Measurements from ENCODE around the gene IGFN1. TPM values are rescaled to one million over a fixed set of nuclear protein-coding genes. Genes with fewer than 3 reads are reported as not detected.
A peak's percentile ranks its signal among the peaks of the same experiment; 100 is the strongest.

IGFN1 gene
- polyA plus RNA-seq, 1 of the 3 experiments (the other 2 are of a cell fraction): 0.18 TPM

DNA sequence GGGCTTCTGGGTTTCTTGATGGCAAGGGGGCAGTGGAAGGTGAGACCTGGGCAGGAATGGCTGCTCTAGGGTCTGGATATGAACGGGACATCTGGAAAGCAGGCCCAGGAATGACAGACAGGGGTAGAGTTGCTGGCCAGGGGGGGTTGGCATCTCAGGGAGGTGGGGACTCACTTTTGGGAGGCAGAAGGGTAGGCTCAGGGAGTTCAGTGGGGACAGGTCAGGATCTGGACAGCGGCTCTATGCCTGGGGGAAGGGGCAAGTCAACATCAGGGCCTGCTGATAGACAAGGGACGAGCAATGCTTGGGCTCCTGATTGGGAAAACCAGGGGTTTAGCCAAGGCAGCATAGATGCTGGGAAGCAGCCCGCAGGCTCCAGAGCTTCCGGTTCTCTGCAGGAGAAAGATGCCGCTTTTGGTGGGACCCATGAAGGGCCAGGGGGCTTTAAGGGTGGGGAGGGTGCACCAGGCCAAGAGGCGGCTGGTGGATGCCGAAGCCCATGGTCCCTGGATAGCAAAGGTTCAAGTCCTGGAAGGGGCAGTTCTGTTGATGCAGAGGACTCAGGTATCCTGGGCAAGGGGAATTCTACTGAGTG, 21.9 kb downstream of the IGFN1 start:
- WGBS (ENCODE audit: low lambda C conversion rate): 77% methylated on average over 7 of the region's 8 CpGs
- no peaks in the 10 kb centered on the region for H3F3A ChIP-seq (replicated peaks; ENCODE audit: insufficient read depth)
- no peak overlapping the region for H3K9ac ChIP-seq
- no peak overlapping the region for H3K4me3 ChIP-seq (ENCODE audit: low read depth in 2 of 2, low read length in 1 of 2)
- no peaks in the 10 kb centered on the region for H3K4me1 ChIP-seq (ENCODE audit: control insufficient read depth in 1 of 2, insufficient read depth in 2 of 2, low read depth in 1 of 2, low read length in 1 of 2)
- no peaks in the 10 kb centered on the region for H3K9me3 ChIP-seq
- TF ChIP-seq, protein P1, sequence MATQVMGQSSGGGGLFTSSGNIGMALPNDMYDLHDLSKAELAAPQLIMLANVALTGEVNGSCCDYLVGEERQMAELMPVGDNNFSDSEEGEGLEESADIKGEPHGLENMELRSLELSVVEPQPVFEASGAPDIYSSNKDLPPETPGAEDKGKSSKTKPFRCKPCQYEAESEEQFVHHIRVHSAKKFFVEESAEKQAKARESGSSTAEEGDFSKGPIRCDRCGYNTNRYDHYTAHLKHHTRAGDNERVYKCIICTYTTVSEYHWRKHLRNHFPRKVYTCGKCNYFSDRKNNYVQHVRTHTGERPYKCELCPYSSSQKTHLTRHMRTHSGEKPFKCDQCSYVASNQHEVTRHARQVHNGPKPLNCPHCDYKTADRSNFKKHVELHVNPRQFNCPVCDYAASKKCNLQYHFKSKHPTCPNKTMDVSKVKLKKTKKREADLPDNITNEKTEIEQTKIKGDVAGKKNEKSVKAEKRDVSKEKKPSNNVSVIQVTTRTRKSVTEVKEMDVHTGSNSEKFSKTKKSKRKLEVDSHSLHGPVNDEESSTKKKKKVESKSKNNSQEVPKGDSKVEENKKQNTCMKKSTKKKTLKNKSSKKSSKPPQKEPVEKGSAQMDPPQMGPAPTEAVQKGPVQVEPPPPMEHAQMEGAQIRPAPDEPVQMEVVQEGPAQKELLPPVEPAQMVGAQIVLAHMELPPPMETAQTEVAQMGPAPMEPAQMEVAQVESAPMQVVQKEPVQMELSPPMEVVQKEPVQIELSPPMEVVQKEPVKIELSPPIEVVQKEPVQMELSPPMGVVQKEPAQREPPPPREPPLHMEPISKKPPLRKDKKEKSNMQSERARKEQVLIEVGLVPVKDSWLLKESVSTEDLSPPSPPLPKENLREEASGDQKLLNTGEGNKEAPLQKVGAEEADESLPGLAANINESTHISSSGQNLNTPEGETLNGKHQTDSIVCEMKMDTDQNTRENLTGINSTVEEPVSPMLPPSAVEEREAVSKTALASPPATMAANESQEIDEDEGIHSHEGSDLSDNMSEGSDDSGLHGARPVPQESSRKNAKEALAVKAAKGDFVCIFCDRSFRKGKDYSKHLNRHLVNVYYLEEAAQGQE (IDR thresholded peaks at IDR 0.05; ENCODE audit: low read depth, low read length): peak; percentile 64; the same call in 1 of the 2 replicates
- TF ChIP-seq RFX5 (IDR thresholded peaks at IDR 0.05; ENCODE audit: low read length): no peak
- no peak overlapping the region for H3K27ac ChIP-seq (ENCODE audit: low read depth in 2 of 2, low read length in 1 of 2)
- H4K20me1 ChIP-seq (ENCODE audit: insufficient read depth): no peaks in the 10 kb centered on the region
- DNase-seq: no peak
- H3K4me2 ChIP-seq: no peak overlapping the region
- CTCF ChIA-PET: interaction anchor here (1.3 kb wide), 1 partner anchor 11 kb away, joined by 4 read pairs; no protein-coding TSS in a partner anchor
- H2AFZ ChIP-seq (ENCODE audit: low read depth): no peak overlapping the region
- POLR2A ChIA-PET: no interaction called here
- no peaks in the 10 kb centered on the region for H3K79me2 ChIP-seq (ENCODE audit: insufficient read depth)
- H3K9me2 ChIP-seq: no peaks in the 10 kb centered on the region
- H3K36me3 ChIP-seq (replicated peaks in 1 of 2; ENCODE audit: control insufficient read depth in 1 of 2, insufficient read depth in 2 of 2, low read length in 1 of 2): no peaks in the 10 kb centered on the region
- peaks cover 26% of the 10 kb centered on the region for H3K27me3 ChIP-seq (ENCODE audit: insufficient read depth)

DNA sequence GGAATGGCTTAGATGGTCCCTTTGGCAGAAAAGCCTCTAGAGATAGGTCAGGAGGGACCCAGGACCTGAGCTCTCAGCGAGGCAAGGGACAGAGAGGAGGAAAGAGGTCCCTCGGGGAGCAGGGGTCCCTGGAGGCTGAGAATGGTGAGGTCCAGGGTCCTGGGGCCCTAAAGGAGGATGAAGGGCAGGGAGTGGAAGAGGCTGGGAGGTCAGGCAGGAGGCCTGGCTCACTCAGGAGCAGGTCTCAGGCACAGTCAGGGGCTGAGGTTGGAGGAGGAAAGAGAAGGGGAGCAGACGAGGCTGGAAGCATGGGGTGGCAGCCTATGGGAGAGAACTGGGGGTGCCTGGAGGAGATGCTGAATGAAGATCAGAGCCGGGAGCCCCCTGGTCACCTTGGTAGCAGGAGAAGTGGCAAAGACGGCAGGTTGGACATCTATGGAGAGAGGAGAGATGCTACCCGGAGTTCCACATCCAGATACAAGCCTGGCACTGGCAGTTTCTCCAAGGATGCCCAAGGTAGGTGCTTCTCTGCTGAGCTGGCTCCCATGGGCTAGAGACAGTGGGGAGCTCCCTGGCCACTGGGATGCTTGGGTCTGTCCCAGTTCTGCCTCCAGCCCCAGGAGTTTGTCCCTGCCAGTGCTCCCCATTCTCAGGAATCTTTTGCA, 22.6 kb downstream of the IGFN1 start:
- CTCF ChIA-PET: interaction anchor here (1.3 kb wide), 1 partner anchor 10 kb away, joined by 4 read pairs; no protein-coding TSS in a partner anchor
- no peak overlapping the region for H3K9ac ChIP-seq
- WGBS (ENCODE audit: low lambda C conversion rate): 46% methylated on average over 6 of the region's 6 CpGs

DNA sequence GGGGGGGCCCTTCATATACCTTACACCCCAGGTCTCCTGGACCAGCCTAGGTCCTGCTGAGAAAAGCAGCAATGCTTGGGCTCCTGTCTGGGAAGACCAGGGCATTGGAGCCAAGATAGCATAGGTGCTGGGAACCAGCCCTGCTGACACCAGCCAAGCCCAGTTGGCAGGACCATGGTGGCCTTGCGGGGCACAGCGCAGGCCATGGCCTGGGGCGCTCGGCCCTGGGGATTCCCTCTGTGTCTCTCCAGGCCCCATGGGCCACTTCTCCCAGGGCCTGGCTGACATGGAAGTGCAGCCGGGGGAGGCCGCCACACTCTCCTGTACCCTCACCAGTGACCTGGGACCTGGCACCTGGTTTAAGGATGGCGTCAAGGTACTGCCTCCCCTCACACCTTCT, 23.3 kb downstream of the IGFN1 start:
- H3F3A ChIP-seq (replicated peaks; ENCODE audit: insufficient read depth): no peaks in the 10 kb centered on the region
- no peak overlapping the region for H3K4me3 ChIP-seq (ENCODE audit: low read depth in 2 of 2, low read length in 1 of 2)
- no peak overlapping the region for H3K27ac ChIP-seq (ENCODE audit: low read depth in 2 of 2, low read length in 1 of 2)
- POLR2A ChIA-PET: no interaction called here
- no peaks in the 10 kb centered on the region for H3K4me1 ChIP-seq (ENCODE audit: control insufficient read depth in 1 of 2, insufficient read depth in 2 of 2, low read depth in 1 of 2, low read length in 1 of 2)
- no peaks in the 10 kb centered on the region for H3K9me3 ChIP-seq
- H2AFZ ChIP-seq (ENCODE audit: low read depth): no peak overlapping the region
- no peak overlapping the region for H3K4me2 ChIP-seq
- no peak for DNase-seq
- no peaks in the 10 kb centered on the region for H3K79me2 ChIP-seq (ENCODE audit: insufficient read depth)
- CTCF ChIA-PET: interaction anchor here (1.0 to 1.2 kb wide), 2 partner anchors 9 to 149 kb away, joined by 5 read pairs; no protein-coding TSS in a partner anchor
- H3K36me3 ChIP-seq (replicated peaks in 1 of 2; ENCODE audit: control insufficient read depth in 1 of 2, insufficient read depth in 2 of 2, low read length in 1 of 2): no peaks in the 10 kb centered on the region
- 61% methylated on average over 4 of the region's 7 CpGs for WGBS (ENCODE audit: low lambda C conversion rate)
- H4K20me1 ChIP-seq (ENCODE audit: insufficient read depth): no peaks in the 10 kb centered on the region
- peaks cover 26% of the 10 kb centered on the region for H3K27me3 ChIP-seq (ENCODE audit: insufficient read depth)
- no peaks in the 10 kb centered on the region for H3K9me2 ChIP-seq
- H3K9ac ChIP-seq: no peak overlapping the region
- TF ChIP-seq, protein P2, sequence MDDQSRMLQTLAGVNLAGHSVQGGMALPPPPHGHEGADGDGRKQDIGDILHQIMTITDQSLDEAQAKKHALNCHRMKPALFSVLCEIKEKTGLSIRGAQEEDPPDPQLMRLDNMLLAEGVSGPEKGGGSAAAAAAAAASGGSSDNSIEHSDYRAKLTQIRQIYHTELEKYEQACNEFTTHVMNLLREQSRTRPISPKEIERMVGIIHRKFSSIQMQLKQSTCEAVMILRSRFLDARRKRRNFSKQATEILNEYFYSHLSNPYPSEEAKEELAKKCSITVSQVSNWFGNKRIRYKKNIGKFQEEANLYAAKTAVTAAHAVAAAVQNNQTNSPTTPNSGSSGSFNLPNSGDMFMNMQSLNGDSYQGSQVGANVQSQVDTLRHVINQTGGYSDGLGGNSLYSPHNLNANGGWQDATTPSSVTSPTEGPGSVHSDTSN (IDR thresholded peaks at IDR 0.05): no peak
- no peak for TF ChIP-seq NRF1 (IDR thresholded peaks at IDR 0.05; ENCODE audit: low read depth, low read length)
- no peak for TF ChIP-seq GABPA (IDR thresholded peaks at IDR 0.05; ENCODE audit: low read depth)
- no peak for TF ChIP-seq POLR2AphosphoS5 (IDR thresholded peaks at IDR 0.05; ENCODE audit: low read depth, low read length)
- no peak for TF ChIP-seq EP300 (IDR thresholded peaks at IDR 0.05; ENCODE audit: borderline replicate concordance in 1 of 2, low read depth in 1 of 2, low read length in 1 of 2)
- TF ChIP-seq NFIC (IDR thresholded peaks at IDR 0.05; ENCODE audit: borderline replicate concordance): no peak
- no peak for TF ChIP-seq TEAD4 (IDR thresholded peaks at IDR 0.05; ENCODE audit: borderline replicate concordance, insufficient read depth)
- TF ChIP-seq TCF12 (IDR thresholded peaks at IDR 0.05): no peak
- TF ChIP-seq, protein P3, sequence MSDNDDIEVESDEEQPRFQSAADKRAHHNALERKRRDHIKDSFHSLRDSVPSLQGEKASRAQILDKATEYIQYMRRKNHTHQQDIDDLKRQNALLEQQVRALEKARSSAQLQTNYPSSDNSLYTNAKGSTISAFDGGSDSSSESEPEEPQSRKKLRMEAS (IDR thresholded peaks at IDR 0.05; ENCODE audit: low read depth): no peak
- no peak for TF ChIP-seq FOXM1 (IDR thresholded peaks at IDR 0.05; ENCODE audit: low read depth)
- no peak for TF ChIP-seq TAF1 (IDR thresholded peaks at IDR 0.05; ENCODE audit: borderline replicate concordance, low read depth, low read length)
- no peak for TF ChIP-seq RXRA (IDR thresholded peaks at IDR 0.05; ENCODE audit: borderline replicate concordance, low read depth)
- no peak for TF ChIP-seq SIN3A (IDR thresholded peaks at IDR 0.05; ENCODE audit: borderline replicate concordance, low read depth, low read length)
- TF ChIP-seq RAD21 (IDR thresholded peaks at IDR 0.05; ENCODE audit: low read length): no peak

More for the DNA sequence above, 22.6 kb downstream of the IGFN1 start:
- H3K79me2 ChIP-seq (ENCODE audit: insufficient read depth): no peaks in the 10 kb centered on the region
- TF ChIP-seq NFIC (IDR thresholded peaks at IDR 0.05; ENCODE audit: borderline replicate concordance) (no peak), JUND (IDR thresholded peaks at IDR 0.05) (no peak), FOXJ3 (CRISPR knock-in tag; IDR thresholded peaks at IDR 0.05) (no peak), GATA2 (CRISPR knock-in tag; IDR thresholded peaks at IDR 0.05) (no peak), MEF2A (IDR thresholded peaks at IDR 0.05; ENCODE audit: borderline replicate concordance, low read depth) (no peak)
- no peak for DNase-seq
- no peak overlapping the region for H3K27ac ChIP-seq (ENCODE audit: low read depth in 2 of 2, low read length in 1 of 2)
- no peaks in the 10 kb centered on the region for H3K36me3 ChIP-seq (replicated peaks in 1 of 2; ENCODE audit: control insufficient read depth in 1 of 2, insufficient read depth in 2 of 2, low read length in 1 of 2)
- no peaks in the 10 kb centered on the region for H3K9me3 ChIP-seq
- H3K4me1 ChIP-seq (ENCODE audit: control insufficient read depth in 1 of 2, insufficient read depth in 2 of 2, low read depth in 1 of 2, low read length in 1 of 2): no peaks in the 10 kb centered on the region
- peaks cover 26% of the 10 kb centered on the region for H3K27me3 ChIP-seq (ENCODE audit: insufficient read depth)
- H4K20me1 ChIP-seq (ENCODE audit: insufficient read depth): no peaks in the 10 kb centered on the region
- H2AFZ ChIP-seq (ENCODE audit: low read depth): no peak overlapping the region
- no peak overlapping the region for H3K4me2 ChIP-seq
- no peaks in the 10 kb centered on the region for H3K9me2 ChIP-seq
- POLR2A ChIA-PET: no interaction called here
- H3K4me3 ChIP-seq (ENCODE audit: low read depth in 2 of 2, low read length in 1 of 2): no peak overlapping the region
- H3F3A ChIP-seq (replicated peaks; ENCODE audit: insufficient read depth): no peaks in the 10 kb centered on the region
